Choroid plexus epithelial cell (primary cell): ENCODE measurements around the gene FAM186B.
A peak's percentile ranks its signal among the peaks of the same experiment; 100 is the strongest.

Experiments used
- DNase-seq: peaks from one replicate; pipeline ENCODE4 v3.0.0-alpha.2; 2010; ENCODE audit warnings: low read depth
- H3K4me3 ChIP-seq: 2 replicates; pipeline ENCODE4 v1.5.1; 2011; ENCODE audit warnings: low read depth, mild to moderate bottlenecking, control low read depth, low read length, moderate library complexity
- TF ChIP-seq, protein P1 (sequence below): conservative IDR thresholded peaks from 2 replicates; pipeline ENCODE4 v1.5.1; 2011; ENCODE audit warnings: low read depth, mild to moderate bottlenecking, control low read depth, inconsistent platforms, low read length, moderate library complexity

Gene FAM186B

DNA sequence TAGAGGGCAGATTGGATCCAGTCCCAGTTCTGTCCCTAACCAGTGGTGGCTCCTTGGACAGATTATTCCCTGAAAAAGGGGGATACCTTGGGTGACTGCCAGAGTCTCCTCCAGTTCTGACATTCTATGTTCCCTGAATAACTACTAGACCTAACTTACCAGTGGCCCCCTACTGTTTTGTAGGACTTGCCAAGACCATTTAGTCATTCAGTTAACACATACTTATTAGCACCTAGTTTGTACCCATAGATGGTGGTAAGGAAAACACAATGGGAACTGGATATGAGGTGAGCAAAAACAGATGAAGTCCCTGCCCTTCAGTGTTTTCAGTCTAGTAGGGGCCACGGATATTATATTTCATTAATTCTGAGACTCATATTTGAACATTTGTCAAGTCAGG, 21.4 kb upstream of the FAM186B start:
- TF ChIP-seq, protein P1, sequence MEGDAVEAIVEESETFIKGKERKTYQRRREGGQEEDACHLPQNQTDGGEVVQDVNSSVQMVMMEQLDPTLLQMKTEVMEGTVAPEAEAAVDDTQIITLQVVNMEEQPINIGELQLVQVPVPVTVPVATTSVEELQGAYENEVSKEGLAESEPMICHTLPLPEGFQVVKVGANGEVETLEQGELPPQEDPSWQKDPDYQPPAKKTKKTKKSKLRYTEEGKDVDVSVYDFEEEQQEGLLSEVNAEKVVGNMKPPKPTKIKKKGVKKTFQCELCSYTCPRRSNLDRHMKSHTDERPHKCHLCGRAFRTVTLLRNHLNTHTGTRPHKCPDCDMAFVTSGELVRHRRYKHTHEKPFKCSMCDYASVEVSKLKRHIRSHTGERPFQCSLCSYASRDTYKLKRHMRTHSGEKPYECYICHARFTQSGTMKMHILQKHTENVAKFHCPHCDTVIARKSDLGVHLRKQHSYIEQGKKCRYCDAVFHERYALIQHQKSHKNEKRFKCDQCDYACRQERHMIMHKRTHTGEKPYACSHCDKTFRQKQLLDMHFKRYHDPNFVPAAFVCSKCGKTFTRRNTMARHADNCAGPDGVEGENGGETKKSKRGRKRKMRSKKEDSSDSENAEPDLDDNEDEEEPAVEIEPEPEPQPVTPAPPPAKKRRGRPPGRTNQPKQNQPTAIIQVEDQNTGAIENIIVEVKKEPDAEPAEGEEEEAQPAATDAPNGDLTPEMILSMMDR = no peak
- DNase-seq = peak; percentile 17
- H3K4me3 ChIP-seq = no peak overlapping the region

DNA sequence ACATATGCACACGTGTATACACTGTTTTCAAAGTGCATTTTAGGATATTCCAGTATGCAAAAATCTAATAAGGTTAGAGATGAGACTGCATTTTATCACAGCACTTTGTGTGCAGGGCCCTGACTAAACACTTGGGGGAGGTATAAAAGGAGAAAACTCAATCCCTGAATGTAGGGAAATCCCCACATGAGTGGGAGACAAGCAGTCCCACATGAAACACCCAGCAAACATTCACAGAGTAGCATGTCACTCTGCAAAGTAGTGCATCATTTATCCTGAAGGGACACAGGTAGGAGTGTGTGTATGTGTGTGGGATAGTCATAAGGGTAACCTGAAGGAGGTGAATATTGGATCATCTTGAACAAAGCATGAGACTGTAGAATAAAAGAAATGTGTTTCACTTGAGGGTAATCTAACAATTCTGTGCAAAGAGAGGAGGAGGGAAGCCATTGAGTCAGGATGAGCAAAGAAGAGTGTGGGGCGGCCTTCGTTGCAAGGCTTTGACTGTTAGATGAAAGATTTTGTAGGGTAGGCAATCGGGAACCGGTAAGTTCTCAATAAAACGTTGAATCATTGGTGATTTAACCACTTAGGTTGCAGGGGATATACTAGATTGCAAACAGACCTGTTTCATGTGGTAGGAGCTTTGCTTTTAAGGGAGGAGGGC, 20.9 kb upstream of the FAM186B start:
- peak; percentile 49 for DNase-seq
- TF ChIP-seq, protein P1 = peak; percentile 44
- no peak overlapping the region for H3K4me3 ChIP-seq

DNA sequence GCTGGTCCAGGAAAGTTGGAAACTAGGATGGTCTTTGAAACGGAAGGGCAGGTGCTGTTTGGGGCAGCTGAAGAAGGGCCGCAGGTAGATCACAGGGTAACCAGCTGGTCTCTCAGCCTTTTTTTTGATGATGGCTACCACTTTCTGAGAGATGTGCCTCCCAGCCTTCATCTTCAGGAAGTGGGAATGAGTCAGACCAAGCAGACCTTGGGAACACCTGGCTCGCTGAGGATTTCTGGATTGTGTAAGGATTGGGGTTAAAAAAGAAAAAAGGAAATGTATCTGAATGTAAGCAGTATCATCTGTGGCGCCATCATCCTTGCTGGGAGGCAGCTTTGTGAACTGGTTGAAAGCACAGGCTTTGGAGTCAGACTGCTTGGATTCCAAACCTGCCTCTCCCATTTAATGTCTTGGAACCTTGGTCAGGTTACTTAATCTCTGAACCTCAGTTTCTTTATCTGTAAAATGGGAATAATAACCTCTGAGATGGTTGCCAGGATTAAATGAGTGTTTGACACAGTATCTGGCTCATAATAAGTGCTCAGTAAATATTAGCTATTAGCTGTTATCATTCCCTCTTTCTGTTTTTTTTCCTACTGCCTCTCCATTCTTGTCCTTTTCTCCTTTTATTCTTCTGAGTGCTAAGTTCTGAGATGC, 19.6 kb upstream of the FAM186B start:
- TF ChIP-seq, protein P1 = no peak
- DNase-seq = peak; percentile 43
- H3K4me3 ChIP-seq = no peak overlapping the region

DNA sequence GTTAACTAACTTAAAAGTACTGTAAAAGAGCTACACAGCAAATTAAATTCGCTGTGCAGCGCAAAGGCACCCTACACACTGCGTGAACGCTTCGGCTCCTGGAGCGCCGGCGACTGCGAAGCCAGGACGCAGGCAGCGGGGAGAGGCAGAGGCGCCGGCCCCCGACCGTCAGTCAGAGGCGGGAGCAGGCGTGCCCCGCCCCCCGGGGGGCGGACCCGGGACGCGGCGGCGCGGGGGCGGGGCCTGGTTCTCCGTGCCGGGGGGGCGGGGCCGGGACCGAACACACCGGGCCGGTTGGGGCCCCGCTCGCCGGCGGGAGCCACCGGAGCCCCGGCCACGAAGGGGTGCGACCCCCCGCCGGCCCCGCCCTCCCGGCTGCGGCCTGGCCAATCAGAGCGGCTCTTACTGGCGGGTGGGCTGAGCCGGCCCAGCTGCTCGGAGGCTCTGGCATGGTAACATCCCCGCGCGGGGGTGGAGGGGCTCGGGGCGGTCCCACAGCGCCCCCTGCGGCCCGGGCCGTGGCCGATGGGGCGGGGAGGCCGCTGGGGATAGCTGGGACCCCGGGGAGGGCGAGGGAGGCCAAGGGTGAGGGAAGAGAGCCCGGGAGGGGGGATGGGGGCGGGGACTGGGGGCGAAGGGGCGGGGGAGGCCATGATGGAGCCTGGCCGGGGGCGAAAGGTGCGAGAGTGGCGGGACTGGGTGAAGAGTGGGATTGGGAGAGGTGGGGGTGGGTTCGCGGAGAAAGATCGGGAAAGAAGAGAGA, 17.9 kb upstream of the FAM186B start, which contains the start of gene PRPF40B:
Gene PRPF40B, plus strand, starts transcription at position 420 of the 763 bp plus-strand sequence. Its CDS starts 30 bp downstream, at position 450.
- peak; percentile 86 for DNase-seq
- H3K4me3 ChIP-seq = peak within 1 kb of the TSS; percentile 66
- TF ChIP-seq, protein P1 = peak; percentile 38

DNA sequence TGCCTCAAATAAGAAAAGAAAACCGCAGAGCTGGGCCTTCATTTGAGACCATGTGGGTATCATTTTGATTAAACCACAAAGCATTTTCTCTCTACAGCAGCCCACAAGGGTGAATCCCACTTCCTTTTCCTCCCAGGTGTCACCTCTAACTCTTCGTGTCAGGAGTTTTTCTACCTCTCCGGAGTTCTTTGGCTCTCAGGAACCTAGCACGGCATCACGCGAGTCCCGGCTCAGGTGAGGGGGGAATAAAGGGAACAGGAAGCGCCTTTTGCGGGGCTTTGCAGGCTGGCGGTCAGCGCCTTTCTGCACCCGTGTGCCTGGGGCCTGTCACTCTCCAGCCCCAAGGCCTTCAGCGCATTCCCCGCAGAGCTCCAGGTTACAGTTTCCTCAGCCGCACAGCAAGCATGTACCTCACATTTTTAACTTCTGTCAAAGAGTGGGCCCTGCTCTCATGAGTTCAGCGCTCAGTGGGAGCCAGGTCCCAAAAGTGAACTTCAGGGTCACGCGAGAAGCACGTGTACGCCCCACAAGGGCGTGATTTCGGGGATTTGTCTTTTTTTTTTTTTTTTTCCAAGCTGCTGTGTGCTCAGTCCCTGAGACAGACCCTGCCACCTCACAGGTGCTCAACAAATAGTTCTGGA, 17.2 kb upstream of the FAM186B start:
- TF ChIP-seq, protein P1 = no peak
- DNase-seq = peak; percentile 13
- H3K4me3 ChIP-seq = peak overlapping the region; percentile 66

DNA sequence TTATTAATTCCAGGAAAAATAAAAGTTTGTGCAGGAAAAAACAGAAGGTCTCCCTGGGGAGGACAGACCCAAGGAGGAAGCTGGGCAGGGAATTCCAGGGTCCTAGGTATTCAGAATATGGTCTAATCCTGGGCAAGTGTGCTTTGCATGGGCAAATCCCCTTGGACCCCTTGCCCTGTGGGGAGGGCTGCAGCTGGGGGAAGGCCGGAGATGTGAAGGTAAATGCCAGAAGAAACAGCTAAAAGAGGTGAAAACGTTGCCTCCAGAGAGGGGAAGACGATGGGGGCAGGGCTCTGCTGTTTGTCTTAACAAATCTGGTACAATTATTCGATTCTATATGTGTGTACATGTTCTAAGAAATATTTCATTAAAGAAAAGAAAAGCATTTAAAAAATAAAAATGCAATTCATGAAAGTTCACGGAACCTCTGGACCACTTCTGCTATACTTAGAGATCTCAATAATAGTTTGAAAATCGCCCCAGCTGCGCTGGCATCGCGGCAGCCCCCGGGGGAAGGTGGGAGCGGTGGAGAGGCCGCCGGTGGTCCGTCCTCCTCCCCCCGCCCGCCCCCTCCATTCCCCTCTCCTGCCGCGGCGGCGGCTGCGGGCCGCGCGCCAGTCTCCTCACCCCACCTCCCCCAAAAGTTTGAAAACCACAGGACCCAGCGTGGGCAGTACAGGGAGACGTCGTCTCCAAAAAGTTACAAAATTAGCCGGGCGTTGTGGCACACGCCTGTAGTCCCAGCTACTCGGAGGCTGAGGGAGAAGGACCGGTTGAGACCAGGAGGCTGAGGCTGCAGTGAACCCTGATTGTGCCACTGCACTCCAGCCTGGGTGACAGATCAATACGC, 16.4 kb upstream of the FAM186B start:
- peak overlapping the region; percentile 66 for H3K4me3 ChIP-seq
- no peak for DNase-seq

More for the DNA sequence above, 16.4 kb upstream of the FAM186B start:
- TF ChIP-seq, protein P1 = no peak
